Smooth muscle cell (in vitro differentiated cells): ENCODE data around the gene TRPC3. TPM values are rescaled to one million over a fixed set of nuclear protein-coding genes. Genes with fewer than 3 reads are reported as not detected.
"Not testable (repeated sequence)": the region's sequence is repeated elsewhere in the genome, so short reads cannot be mapped to it uniquely, and the experiment has no call there.

Experiments
- DNase-seq: peaks from one replicate; lab custom pipeline; 2025; ENCODE audit not compliant: unreplicated experiment; lab: John Stamatoyannopoulos, UW
- H2AFZ ChIP-seq: fragments of 200-600 bp; sonication (generic); 2 replicates; pipeline ENCODE4 v1.6.0; 2016; ENCODE audit warnings: antibody characterized with exemption, low read depth, mild to moderate bottlenecking
- H3F3A ChIP-seq: fragments of 200-600 bp; sonication (generic); 2 replicates; pipeline ENCODE4 v1.6.0; 2017; ENCODE audit warnings: antibody characterized with exemption, low read depth
- H3K27ac ChIP-seq: fragments of 200-600 bp; sonication (generic); 2 replicates; pipeline ENCODE4 v1.5.1; 2016; ENCODE audit warnings: low read depth, mild to moderate bottlenecking
- H3K27me3 ChIP-seq: fragments of 200-600 bp; sonication (generic); 2 replicates; pipeline ENCODE4 v1.6.1; 2016; ENCODE audit warnings: low read depth, mild to moderate bottlenecking
- H3K36me3 ChIP-seq: fragments of 200-600 bp; sonication (generic); 2 replicates; pipeline ENCODE4 v1.5.1; 2016; ENCODE audit warnings: low read depth
- H3K4me1 ChIP-seq: fragments of 200-600 bp; sonication (generic); 2 replicates; pipeline ENCODE4 v1.5.1; 2016; ENCODE audit warnings: low read depth
- H3K4me2 ChIP-seq: fragments of 200-600 bp; sonication (generic); 2 replicates; pipeline ENCODE4 v1.6.0; 2016; ENCODE audit warnings: mild to moderate bottlenecking
- H3K4me3 ChIP-seq: fragments of 200-600 bp; sonication (generic); 2 replicates; pipeline ENCODE4 v1.5.1; 2016; ENCODE audit warnings: mild to moderate bottlenecking
- H3K79me2 ChIP-seq: fragments of 200-600 bp; sonication (generic); 2 replicates; pipeline ENCODE4 v1.6.0; 2016; ENCODE audit warnings: low read depth, mild to moderate bottlenecking
- H3K9ac ChIP-seq: fragments of 200-600 bp; sonication (generic); 2 replicates; pipeline ENCODE4 v1.6.0; 2016; ENCODE audit warnings: low read depth
- H3K9me3 ChIP-seq: fragments of 200-600 bp; sonication (generic); replicated peaks from 2 replicates; pipeline ENCODE4 v1.5.1; 2016; ENCODE audit warnings: low read depth
- H4K20me1 ChIP-seq: fragments of 200-600 bp; sonication (generic); 2 replicates; pipeline ENCODE4 v1.6.0; 2016; ENCODE audit warnings: low read depth
- WGBS: methylation state at CpG from one replicate; pipeline ENCODE4 v1.1.7; 2016; ENCODE audit warnings: low lambda C conversion rate; 5-methylcytosine and 5-hydroxymethylcytosine counted together
- polyA plus RNA-seq: library from polyadenylated mRNA; unstranded; fragments of >200 nt; fragmentation: Nextera tagmentation; extraction: Ambion mirVana; gene quantifications from 2 replicates; pipeline ENCODE4 v1.2.1, GENCODE V29; 2016
- total RNA-seq: library from RNA; depleted of rRNA; stranded (reverse); fragments of >200 nt; gene quantifications from 2 replicates; pipeline ENCODE4 v1.2.3, GENCODE V29; 2014
- TF ChIP-seq, protein P1 (sequence below): fragments of 200-600 bp; sonication (generic); IDR thresholded peaks from 2 replicates; pipeline ENCODE4 v1.5.1; 2017; ENCODE audit warnings: borderline replicate concordance, mild to moderate bottlenecking, antibody characterized with exemption; ENCODE audit not compliant: insufficient read depth, poor library complexity, severe bottlenecking

The TRPC3 gene
- total and polyA plus RNA-seq, 2 experiments from 2014 or later: 0.17 to 0.36 TPM

DNA sequence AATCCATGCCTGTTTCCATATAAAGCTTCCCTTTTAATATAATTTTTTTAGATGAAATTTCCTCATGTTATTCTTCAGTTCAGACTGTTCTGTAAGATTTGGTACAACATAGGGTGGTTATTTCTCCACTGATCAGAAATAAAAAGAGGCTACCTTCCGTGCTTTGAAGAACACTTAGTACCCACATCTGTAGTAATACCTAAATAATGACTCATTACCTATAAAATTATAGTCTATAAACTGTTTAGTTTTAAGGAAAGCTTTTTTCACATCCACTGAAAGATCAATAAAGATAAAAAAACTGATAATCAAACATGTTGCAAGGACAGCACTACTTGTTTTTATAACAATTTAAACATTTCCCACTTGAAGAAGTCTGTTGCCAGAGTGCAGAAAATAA lies 23.9 kb downstream of the TRPC3 start:
- Histone ChIP-seq H3K27me3 (no peaks in the 10 kb centered on the region), H2AFZ (no peak overlapping the region), H3K9ac (no peak overlapping the region), H3K4me1 (no peaks in the 10 kb centered on the region), H3K4me2 (peak overlapping the region; percentile 8), H3F3A (no peaks in the 10 kb centered on the region), H3K9me3 (no peaks in the 10 kb centered on the region), H4K20me1 (no peaks in the 10 kb centered on the region), H3K4me3 (no peak overlapping the region), H3K27ac (no peak overlapping the region), H3K36me3 (no peaks in the 10 kb centered on the region), H3K79me2 (no peaks in the 10 kb centered on the region)
- DNase-seq: no peak
- TF ChIP-seq, protein P1, sequence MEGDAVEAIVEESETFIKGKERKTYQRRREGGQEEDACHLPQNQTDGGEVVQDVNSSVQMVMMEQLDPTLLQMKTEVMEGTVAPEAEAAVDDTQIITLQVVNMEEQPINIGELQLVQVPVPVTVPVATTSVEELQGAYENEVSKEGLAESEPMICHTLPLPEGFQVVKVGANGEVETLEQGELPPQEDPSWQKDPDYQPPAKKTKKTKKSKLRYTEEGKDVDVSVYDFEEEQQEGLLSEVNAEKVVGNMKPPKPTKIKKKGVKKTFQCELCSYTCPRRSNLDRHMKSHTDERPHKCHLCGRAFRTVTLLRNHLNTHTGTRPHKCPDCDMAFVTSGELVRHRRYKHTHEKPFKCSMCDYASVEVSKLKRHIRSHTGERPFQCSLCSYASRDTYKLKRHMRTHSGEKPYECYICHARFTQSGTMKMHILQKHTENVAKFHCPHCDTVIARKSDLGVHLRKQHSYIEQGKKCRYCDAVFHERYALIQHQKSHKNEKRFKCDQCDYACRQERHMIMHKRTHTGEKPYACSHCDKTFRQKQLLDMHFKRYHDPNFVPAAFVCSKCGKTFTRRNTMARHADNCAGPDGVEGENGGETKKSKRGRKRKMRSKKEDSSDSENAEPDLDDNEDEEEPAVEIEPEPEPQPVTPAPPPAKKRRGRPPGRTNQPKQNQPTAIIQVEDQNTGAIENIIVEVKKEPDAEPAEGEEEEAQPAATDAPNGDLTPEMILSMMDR: no peak
- WGBS: 68% methylated on average over 1 of the region's 1 CpG

DNA sequence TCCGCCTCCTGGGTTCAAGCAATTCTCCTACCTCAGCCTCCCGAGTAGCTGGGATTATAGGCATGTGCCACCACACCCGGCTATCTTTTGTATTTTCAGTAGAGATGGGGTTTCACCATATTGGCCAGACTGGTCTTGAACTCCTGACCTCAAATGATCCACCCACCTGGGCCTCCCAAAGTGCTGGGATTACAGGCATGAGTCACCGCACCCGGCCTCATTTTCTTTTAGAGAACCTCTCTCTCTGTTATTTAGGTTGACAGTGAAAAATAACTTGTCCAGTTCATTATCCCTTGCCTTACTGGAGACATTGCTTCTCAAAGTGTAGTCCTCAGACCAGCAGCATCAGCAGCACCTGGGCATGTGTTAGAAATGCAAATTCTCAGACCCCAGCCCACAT lies 25.4 kb downstream of the TRPC3 start:
- H3K4me3 ChIP-seq, H3K27me3 ChIP-seq, H3K27ac ChIP-seq, H3K79me2 ChIP-seq, H3K4me1 ChIP-seq, H3K4me2 ChIP-seq, H4K20me1 ChIP-seq, H3K36me3 ChIP-seq, H3F3A ChIP-seq, H2AFZ ChIP-seq, H3K9me3 ChIP-seq, H3K9ac ChIP-seq, DNase-seq: not testable (repeated sequence)
- 82% methylated on average over 5 of the region's 5 CpGs for WGBS

DNA sequence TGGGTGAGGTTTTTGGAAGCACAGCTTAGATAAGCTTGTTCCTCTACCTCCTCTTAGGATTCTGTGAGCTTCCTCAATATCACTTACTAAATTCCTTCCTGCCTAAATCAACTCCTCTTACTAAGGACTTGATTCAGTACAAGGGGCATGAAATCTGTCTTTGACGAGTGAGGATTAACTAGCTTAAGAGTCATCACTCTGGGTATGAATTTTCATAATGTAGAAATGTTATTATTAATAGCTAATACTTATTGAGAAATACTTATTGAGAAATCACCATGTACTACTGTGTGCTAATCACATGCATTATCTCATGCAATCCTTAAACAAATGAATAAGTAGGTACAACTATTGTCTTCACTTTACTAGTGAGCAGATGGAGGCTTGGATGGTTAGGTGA lies 28.6 kb downstream of the TRPC3 start:
- Histone ChIP-seq H3K9me3 (no peaks in the 10 kb centered on the region), H3K27me3 (no peaks in the 10 kb centered on the region), H3F3A (no peaks in the 10 kb centered on the region), H3K27ac (no peak overlapping the region), H3K4me3 (no peak overlapping the region), H3K79me2 (no peaks in the 10 kb centered on the region), H4K20me1 (no peaks in the 10 kb centered on the region), H2AFZ (no peak overlapping the region), H3K36me3 (no peaks in the 10 kb centered on the region), H3K4me1 (no peaks in the 10 kb centered on the region), H3K9ac (no peak overlapping the region), H3K4me2 (no peak overlapping the region)
- 74% methylated on average over 1 of the region's 1 CpG for WGBS
- TF ChIP-seq, protein P1: no peak
- DNase-seq: no peak

DNA sequence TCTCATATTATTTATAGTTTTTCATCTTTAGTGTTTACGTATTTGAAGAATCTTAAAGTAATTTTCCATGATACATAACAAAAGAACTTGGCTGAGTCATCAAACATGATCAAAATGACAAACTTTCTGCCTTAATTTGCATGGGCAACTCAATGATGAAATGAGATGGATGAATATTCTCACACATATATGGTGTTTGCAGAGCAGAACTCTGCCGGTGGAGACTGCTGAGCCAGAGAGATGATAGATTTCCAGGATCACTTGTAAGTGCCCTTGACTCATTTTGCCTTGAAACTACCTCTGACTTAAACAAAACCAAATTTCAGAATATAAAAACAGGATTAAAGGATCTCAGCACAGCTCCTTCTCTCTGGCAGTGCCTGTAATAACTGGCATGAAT lies 38.2 kb downstream of the TRPC3 start:
- TF ChIP-seq, protein P1: no peak
- Histone ChIP-seq H3K9ac (no peak overlapping the region), H3K36me3 (no peaks in the 10 kb centered on the region), H3K4me3 (no peak overlapping the region), H3K79me2 (no peaks in the 10 kb centered on the region), H3K4me1 (no peaks in the 10 kb centered on the region), H3F3A (no peaks in the 10 kb centered on the region), H3K9me3 (no peaks in the 10 kb centered on the region), H3K27ac (no peak overlapping the region), H2AFZ (no peak overlapping the region), H3K4me2 (no peak overlapping the region), H4K20me1 (no peaks in the 10 kb centered on the region), H3K27me3 (no peaks in the 10 kb centered on the region)
- DNase-seq: no peak
- WGBS: 87% methylated on average over 2 of the region's 2 CpGs
